HEK293 (cell line): ENCODE measurements around the gene MORN1.

Experiments
- CTCF ChIA-PET: fragments of 350-600 bp; formaldehyde crosslinking; extraction: SDS; loops from one replicate; lab custom pipeline; 2021; ENCODE audit warnings: antibody characterized with exemption; lab: Yijun Ruan, JAX
- POLR2A ChIA-PET: fragments of 300-600 bp; formaldehyde crosslinking; extraction: SDS; loops from one replicate; lab custom pipeline; 2020; ENCODE audit warnings: antibody characterized with exemption, inconsistent platforms; lab: Yijun Ruan, JAX
- H3K27ac ChIP-seq: fragments of 200-500 bp; sonication (Bioruptor generic); 2 replicates; pipeline ENCODE4 v1.5.1; 2014; ENCODE audit warnings: low read depth, low read length, control low read depth, inconsistent platforms; ENCODE audit errors: extremely low read depth
- H3K36me3 ChIP-seq, 2 experiments: fragments of 200-500 bp in 1 of 2; sonication (Bioruptor generic) in 1 of 2; 1 replicate in 1 of 2; 2 replicates in 1 of 2; pipeline ENCODE4 v1.5.1; 2014 to 2017; ENCODE audit warnings: inconsistent platforms in 2 of 2, low read length in 2 of 2; ENCODE audit not compliant: control insufficient read depth in 2 of 2, insufficient read depth in 1 of 2
- H3K4me1 ChIP-seq: fragments of 200-500 bp; sonication (Bioruptor generic); 2 replicates; pipeline ENCODE4 v1.5.1; 2014; ENCODE audit warnings: mild to moderate bottlenecking, low read length, inconsistent platforms; ENCODE audit not compliant: control insufficient read depth, insufficient read depth
- H3K4me3 ChIP-seq: 2 replicates; pipeline ENCODE4 v1.5.1; 2011; ENCODE audit warnings: low read depth, mild to moderate bottlenecking, control low read depth, low read length, moderate library complexity
- H3K9me3 ChIP-seq: fragments of 200-500 bp; sonication (Bioruptor generic); 2 replicates; pipeline ENCODE4 v1.5.1; 2014; ENCODE audit warnings: low read depth, low read length, inconsistent platforms; ENCODE audit not compliant: control insufficient read depth, insufficient read depth
- BCL11A ChIP-seq: fragments of 450-650 bp; formaldehyde crosslinking; IDR thresholded peaks from 2 replicates; pipeline ENCODE4 v1.5.1; 2016; ENCODE audit warnings: low read depth, missing biosample characterization, missing genetic modification characterization
- EGR2 ChIP-seq: fragments of 450-650 bp; formaldehyde crosslinking; IDR thresholded peaks from 2 replicates; pipeline ENCODE4 v1.5.1; 2016; ENCODE audit warnings: low read depth, missing biosample characterization, missing genetic modification characterization
- ELK4 ChIP-seq: IDR thresholded peaks from 2 replicates; pipeline ENCODE4 v1.6.1; 2011; ENCODE audit warnings: mild to moderate bottlenecking, low read depth, low read length, borderline replicate concordance
- GFI1B ChIP-seq: fragments of 450-650 bp; formaldehyde crosslinking; IDR thresholded peaks from 2 replicates; pipeline ENCODE4 v1.5.1; 2016; ENCODE audit warnings: missing biosample characterization, missing genetic modification characterization
- KLF1 ChIP-seq: fragments of 450-650 bp; formaldehyde crosslinking; IDR thresholded peaks from 2 replicates; pipeline ENCODE4 v1.5.1; 2016; ENCODE audit warnings: missing biosample characterization, missing genetic modification characterization
- KLF9 ChIP-seq: fragments of 450-650 bp; formaldehyde crosslinking; IDR thresholded peaks from 2 replicates; pipeline ENCODE4 v1.5.1; 2016; ENCODE audit warnings: missing biosample characterization, missing genetic modification characterization, low read depth
- TCF7L2 ChIP-seq: IDR thresholded peaks from 2 replicates; pipeline ENCODE4 v1.6.1; 2011; ENCODE audit warnings: low read depth, mild to moderate bottlenecking, inconsistent platforms, low read length, moderate library complexity, borderline replicate concordance
- ZBTB8A ChIP-seq: fragments of 450-650 bp; formaldehyde crosslinking; IDR thresholded peaks from 2 replicates; pipeline ENCODE4 v1.5.1; 2016; ENCODE audit warnings: missing biosample characterization, missing genetic modification characterization
- ZEB2 ChIP-seq: fragments of 450-650 bp; formaldehyde crosslinking; IDR thresholded peaks from 2 replicates; pipeline ENCODE4 v1.5.1; 2016; ENCODE audit warnings: missing biosample characterization, missing genetic modification characterization
- ZNF214 ChIP-seq: fragments of 450-650 bp; formaldehyde crosslinking; IDR thresholded peaks from 2 replicates; pipeline ENCODE4 v1.5.1; 2017; ENCODE audit warnings: missing biosample characterization, mild to moderate bottlenecking, missing genetic modification characterization, borderline replicate concordance
- ZNF266 ChIP-seq: fragments of 450-650 bp; formaldehyde crosslinking; IDR thresholded peaks from 2 replicates; pipeline ENCODE4 v1.5.1; 2016; ENCODE audit warnings: missing biosample characterization, missing genetic modification characterization, low read depth
- ZNF324 ChIP-seq: fragments of 450-650 bp; formaldehyde crosslinking; IDR thresholded peaks from 2 replicates; pipeline ENCODE4 v1.5.1; 2016; ENCODE audit warnings: missing biosample characterization, missing genetic modification characterization
- ZNF335 ChIP-seq: fragments of 450-650 bp; formaldehyde crosslinking; conservative IDR thresholded peaks from 2 replicates; pipeline ENCODE4 v1.5.1; 2016; ENCODE audit warnings: missing biosample characterization, missing genetic modification characterization
- ZNF341 ChIP-seq: fragments of 450-650 bp; formaldehyde crosslinking; IDR thresholded peaks from 2 replicates; pipeline ENCODE4; 2016; ENCODE audit warnings: low read depth, missing biosample characterization, missing genetic modification characterization
- ZNF37A ChIP-seq: fragments of 450-650 bp; IDR thresholded peaks from 2 replicates; pipeline ENCODE4 v1.5.1; 2018; ENCODE audit warnings: missing biosample characterization, missing genetic modification characterization
- ZNF426 ChIP-seq: fragments of 450-650 bp; formaldehyde crosslinking; IDR thresholded peaks from 2 replicates; pipeline ENCODE4 v1.5.1; 2017; ENCODE audit warnings: missing biosample characterization, missing genetic modification characterization, mild to moderate bottlenecking, inconsistent platforms, moderate library complexity
- ZNF624 ChIP-seq: fragments of 450-650 bp; formaldehyde crosslinking; IDR thresholded peaks from 2 replicates; pipeline ENCODE4 v1.5.1; 2017; ENCODE audit warnings: missing biosample characterization, missing genetic modification characterization
- ZNF792 ChIP-seq: fragments of 450-650 bp; formaldehyde crosslinking; IDR thresholded peaks from 2 replicates; pipeline ENCODE4 v1.5.1; 2016; ENCODE audit warnings: missing biosample characterization, missing genetic modification characterization
- ZSCAN16 ChIP-seq: fragments of 450-650 bp; formaldehyde crosslinking; IDR thresholded peaks from 2 replicates; pipeline ENCODE4 v1.5.1; 2016; ENCODE audit warnings: missing biosample characterization, missing genetic modification characterization
- ZSCAN30 ChIP-seq: fragments of 450-650 bp; IDR thresholded peaks from 2 replicates; pipeline ENCODE4 v1.5.1; 2018; ENCODE audit warnings: missing biosample characterization, mild to moderate bottlenecking, missing genetic modification characterization, moderate library complexity
- TF ChIP-seq, protein P1 (sequence below): fragments of 450-650 bp; formaldehyde crosslinking; IDR thresholded peaks from 2 replicates; pipeline ENCODE4 v1.5.1; 2016; ENCODE audit warnings: missing biosample characterization, missing genetic modification characterization
- TF ChIP-seq, protein P2 (sequence below): fragments of 450-650 bp; formaldehyde crosslinking; IDR thresholded peaks from 2 replicates; pipeline ENCODE4 v1.5.1; 2017; ENCODE audit warnings: missing biosample characterization, mild to moderate bottlenecking, missing genetic modification characterization, moderate library complexity
- TF ChIP-seq, protein P3 (sequence below): fragments of 450-650 bp; IDR thresholded peaks from 2 replicates; pipeline ENCODE4 v1.5.1; 2018; ENCODE audit warnings: missing biosample characterization, mild to moderate bottlenecking, missing genetic modification characterization

The MORN1 gene

GRCh38 chr1:2409745-2410144 lies 18.4 kb upstream of the MORN1 start (continued):
- TF ChIP-seq ZBTB8A (tag by site-specific recombination): no peak
- no peak for TF ChIP-seq GFI1B (tag by site-specific recombination)
- TF ChIP-seq, protein P1, sequence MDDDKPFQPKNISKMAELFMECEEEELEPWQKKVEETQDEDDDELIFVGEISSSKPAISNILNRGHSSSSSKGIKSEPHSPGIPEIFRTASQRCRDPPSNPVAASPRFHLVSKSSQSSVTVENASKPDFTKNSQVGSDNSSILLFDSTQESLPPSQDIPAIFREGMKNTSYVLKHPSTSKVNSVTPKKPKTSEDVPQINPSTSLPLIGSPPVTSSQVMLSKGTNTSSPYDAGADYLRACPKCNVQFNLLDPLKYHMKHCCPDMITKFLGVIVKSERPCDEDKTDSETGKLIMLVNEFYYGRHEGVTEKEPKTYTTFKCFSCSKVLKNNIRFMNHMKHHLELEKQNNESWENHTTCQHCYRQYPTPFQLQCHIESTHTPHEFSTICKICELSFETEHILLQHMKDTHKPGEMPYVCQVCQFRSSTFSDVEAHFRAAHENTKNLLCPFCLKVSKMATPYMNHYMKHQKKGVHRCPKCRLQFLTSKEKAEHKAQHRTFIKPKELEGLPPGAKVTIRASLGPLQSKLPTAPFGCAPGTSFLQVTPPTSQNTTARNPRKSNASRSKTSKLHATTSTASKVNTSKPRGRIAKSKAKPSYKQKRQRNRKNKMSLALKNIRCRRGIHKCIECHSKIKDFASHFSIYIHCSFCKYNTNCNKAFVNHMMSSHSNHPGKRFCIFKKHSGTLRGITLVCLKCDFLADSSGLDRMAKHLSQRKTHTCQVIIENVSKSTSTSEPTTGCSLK: no peak
- no peak for TF ChIP-seq ZEB2 (tag by site-specific recombination)

- POLR2A ChIA-PET: interaction anchor here (4.7 kb wide), 1 partner anchor 17 kb away, joined by 24 read pairs; the partner anchor contains the start of genes MORN1 and RER1
- Histone ChIP-seq H3K27ac (no peak overlapping the region), H3K9me3 (no peaks in the 10 kb centered on the region), H3K4me3 (no peak overlapping the region), H3K36me3 (peaks cover 0 to 66% of the 10 kb centered on the region in 2 experiments; a peak in 1 of 3 replicates), H3K4me1 (no peaks in the 10 kb centered on the region)
- no peak for TF ChIP-seq KLF1
- peak; percentile 82 for TF ChIP-seq ZNF341 (tag by site-specific recombination)
- CTCF ChIA-PET: no interaction called here
Measured at GRCh38 chr1:2408859-2409276, 17.5 kb upstream of the MORN1 start.

DNA sequence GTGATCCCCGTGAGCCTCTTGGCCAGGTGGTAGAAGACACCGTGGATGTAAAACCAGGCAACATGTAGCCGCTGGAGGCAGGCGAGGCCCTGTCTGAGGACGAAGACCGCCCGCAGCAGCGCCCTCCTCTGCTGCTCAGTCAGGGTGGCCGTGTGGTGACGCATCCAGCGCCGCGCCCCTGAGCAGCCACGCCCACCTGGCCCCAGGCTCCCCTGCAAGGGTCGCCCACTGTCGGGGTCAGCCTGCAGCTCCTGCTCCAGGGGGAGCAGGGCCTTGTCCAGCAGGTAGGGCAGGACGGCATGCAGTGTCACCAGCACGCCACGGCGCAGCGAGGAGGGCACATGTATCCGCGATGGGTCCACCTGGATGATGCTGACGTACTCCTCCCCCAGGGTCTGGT lies 17.1 kb upstream of the MORN1 start:
- no peak overlapping the region for H3K4me3 ChIP-seq
- no peaks in the 10 kb centered on the region for H3K4me1 ChIP-seq
- TF ChIP-seq KLF9 (tag by site-specific recombination): 0 out of 2 replicates have a peak, but pooled peaks have one; percentile 14
- TF ChIP-seq ZNF214 (tag by site-specific recombination): no peak
- no peak for TF ChIP-seq TCF7L2
- no peak for TF ChIP-seq ZNF335 (tag by site-specific recombination)
- no peak for TF ChIP-seq ZNF792 (tag by site-specific recombination)
- no peak for TF ChIP-seq ZNF624 (tag by site-specific recombination)
- no peak overlapping the region for H3K27ac ChIP-seq
- no peaks in the 10 kb centered on the region for H3K9me3 ChIP-seq
- POLR2A ChIA-PET: interaction anchor here (2.0 to 4.7 kb wide), 2 partner anchors 17 to 138 kb away, joined by 5 to 24 read pairs; partner anchors contain the start of genes MORN1 and RER1
- CTCF ChIA-PET: no interaction called here
- peaks cover 0 to 70% of the 10 kb centered on the region in 2 experiments; a peak in 1 of 3 replicates for H3K36me3 ChIP-seq

- Histone ChIP-seq H3K36me3 (peaks cover 3 to 75% of the 10 kb centered on the region in 2 experiments; a peak in 1 of 3 replicates), H3K4me3 (no peak overlapping the region), H3K4me1 (no peaks in the 10 kb centered on the region), H3K27ac (no peak overlapping the region), H3K9me3 (no peaks in the 10 kb centered on the region)
- CTCF ChIA-PET: interaction anchor here (1.5 kb wide), 1 partner anchor 140 kb away, joined by 3 read pairs; no protein-coding TSS in a partner anchor
- TF ChIP-seq, protein P2, sequence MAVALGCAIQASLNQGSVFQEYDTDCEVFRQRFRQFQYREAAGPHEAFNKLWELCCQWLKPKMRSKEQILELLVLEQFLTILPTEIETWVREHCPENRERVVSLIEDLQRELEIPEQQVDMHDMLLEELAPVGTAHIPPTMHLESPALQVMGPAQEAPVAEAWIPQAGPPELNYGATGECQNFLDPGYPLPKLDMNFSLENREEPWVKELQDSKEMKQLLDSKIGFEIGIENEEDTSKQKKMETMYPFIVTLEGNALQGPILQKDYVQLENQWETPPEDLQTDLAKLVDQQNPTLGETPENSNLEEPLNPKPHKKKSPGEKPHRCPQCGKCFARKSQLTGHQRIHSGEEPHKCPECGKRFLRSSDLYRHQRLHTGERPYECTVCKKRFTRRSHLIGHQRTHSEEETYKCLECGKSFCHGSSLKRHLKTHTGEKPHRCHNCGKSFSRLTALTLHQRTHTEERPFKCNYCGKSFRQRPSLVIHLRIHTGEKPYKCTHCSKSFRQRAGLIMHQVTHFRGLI (tag by site-specific recombination): no peak
- TF ChIP-seq ELK4: no peak
- no peak for TF ChIP-seq ZNF266 (tag by site-specific recombination)
- no peak for TF ChIP-seq EGR2 (tag by site-specific recombination)
- no peak for TF ChIP-seq ZSCAN30 (tag by site-specific recombination)
- no peak for TF ChIP-seq ZNF324 (tag by site-specific recombination)
- TF ChIP-seq BCL11A (tag by site-specific recombination): no peak
- TF ChIP-seq, protein P3, sequence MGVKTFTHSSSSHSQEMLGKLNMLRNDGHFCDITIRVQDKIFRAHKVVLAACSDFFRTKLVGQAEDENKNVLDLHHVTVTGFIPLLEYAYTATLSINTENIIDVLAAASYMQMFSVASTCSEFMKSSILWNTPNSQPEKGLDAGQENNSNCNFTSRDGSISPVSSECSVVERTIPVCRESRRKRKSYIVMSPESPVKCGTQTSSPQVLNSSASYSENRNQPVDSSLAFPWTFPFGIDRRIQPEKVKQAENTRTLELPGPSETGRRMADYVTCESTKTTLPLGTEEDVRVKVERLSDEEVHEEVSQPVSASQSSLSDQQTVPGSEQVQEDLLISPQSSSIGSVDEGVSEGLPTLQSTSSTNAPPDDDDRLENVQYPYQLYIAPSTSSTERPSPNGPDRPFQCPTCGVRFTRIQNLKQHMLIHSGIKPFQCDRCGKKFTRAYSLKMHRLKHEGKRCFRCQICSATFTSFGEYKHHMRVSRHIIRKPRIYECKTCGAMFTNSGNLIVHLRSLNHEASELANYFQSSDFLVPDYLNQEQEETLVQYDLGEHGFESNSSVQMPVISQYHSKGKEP (tag by site-specific recombination): no peak
- no peak for TF ChIP-seq ZNF37A (tag by site-specific recombination)
- TF ChIP-seq ZNF426: no peak
- TF ChIP-seq ZSCAN16 (tag by site-specific recombination): no peak
- POLR2A ChIA-PET: interaction anchor here (2.0 to 4.7 kb wide), 2 partner anchors 16 to 138 kb away, joined by 5 to 24 read pairs; partner anchors contain the start of genes MORN1 and RER1
Measured at GRCh38 chr1:2407991-2408275, 16.6 kb upstream of the MORN1 start.
